GM12875 (cell line): ENCODE results near the gene ZNF783.
"Not testable (repeated sequence)": the region's sequence is repeated elsewhere in the genome, so short reads cannot be mapped to it uniquely, and the experiment has no call there.

Experiments used
- H3K4me3 ChIP-seq: one replicate; pipeline ENCODE4 v1.5.1; 2011; ENCODE audit warnings: low read depth, low read length, control low read depth
- TF ChIP-seq, protein P1 (sequence below): IDR thresholded peaks from 2 replicates; pipeline ENCODE4 v1.5.1; 2011; ENCODE audit warnings: low read depth, mild to moderate bottlenecking, control low read depth, inconsistent platforms, low read length, moderate library complexity, borderline replicate concordance; ENCODE audit not compliant: insufficient read depth

ZNF783 gene

GRCh38 chr7:149254181-149254858 is 7.7 kb upstream of the ZNF783 start:
- TF ChIP-seq, protein P1, sequence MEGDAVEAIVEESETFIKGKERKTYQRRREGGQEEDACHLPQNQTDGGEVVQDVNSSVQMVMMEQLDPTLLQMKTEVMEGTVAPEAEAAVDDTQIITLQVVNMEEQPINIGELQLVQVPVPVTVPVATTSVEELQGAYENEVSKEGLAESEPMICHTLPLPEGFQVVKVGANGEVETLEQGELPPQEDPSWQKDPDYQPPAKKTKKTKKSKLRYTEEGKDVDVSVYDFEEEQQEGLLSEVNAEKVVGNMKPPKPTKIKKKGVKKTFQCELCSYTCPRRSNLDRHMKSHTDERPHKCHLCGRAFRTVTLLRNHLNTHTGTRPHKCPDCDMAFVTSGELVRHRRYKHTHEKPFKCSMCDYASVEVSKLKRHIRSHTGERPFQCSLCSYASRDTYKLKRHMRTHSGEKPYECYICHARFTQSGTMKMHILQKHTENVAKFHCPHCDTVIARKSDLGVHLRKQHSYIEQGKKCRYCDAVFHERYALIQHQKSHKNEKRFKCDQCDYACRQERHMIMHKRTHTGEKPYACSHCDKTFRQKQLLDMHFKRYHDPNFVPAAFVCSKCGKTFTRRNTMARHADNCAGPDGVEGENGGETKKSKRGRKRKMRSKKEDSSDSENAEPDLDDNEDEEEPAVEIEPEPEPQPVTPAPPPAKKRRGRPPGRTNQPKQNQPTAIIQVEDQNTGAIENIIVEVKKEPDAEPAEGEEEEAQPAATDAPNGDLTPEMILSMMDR, result no peak
- no peak overlapping the region for H3K4me3 ChIP-seq

DNA sequence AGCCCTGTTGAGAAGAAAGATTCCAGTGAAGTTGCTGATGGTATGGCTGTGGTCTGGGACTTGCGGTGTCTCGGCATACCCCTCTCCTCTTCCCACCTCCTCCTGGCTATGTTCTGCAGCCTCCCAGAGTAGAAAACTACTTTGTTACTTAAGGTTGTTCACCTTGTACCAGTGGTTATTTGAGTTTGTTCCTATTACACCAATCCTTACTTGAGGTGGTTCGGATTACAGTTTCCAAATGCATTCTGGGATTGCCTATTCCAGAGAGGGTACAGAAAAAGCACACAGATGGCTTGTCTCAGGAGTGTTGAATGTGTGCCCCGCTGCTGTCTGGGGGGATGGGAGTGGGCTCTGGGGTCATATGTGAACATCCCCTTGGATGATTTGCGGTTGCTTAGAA is 6.8 kb upstream of the ZNF783 start:
- TF ChIP-seq, protein P1, result no peak

GRCh38 chr7:149256568-149256967 is 5.4 kb upstream of the ZNF783 start:
- TF ChIP-seq, protein P1, result no peak
- H3K4me3 ChIP-seq, result no peak overlapping the region

More for the DNA sequence above, 6.8 kb upstream of the ZNF783 start:
- no peak overlapping the region for H3K4me3 ChIP-seq

DNA sequence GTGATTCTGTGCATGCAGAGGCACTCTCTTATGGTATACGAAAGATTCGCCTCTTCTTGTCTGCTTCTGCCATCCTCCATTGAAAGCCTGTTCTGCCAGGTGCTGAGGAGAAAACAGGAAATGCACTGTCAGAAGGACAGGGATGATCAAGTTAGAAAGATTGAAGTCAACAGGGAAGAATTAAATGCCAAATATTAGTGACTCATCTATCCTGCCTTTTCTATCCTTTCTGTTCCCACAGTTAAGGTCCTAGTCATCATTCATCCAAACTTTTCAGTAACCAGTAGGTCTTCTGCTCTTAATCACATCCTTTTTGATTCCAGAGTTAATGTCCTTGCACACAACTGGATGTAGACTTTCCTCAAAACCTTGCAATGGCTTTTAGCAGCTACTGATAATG is 4.8 kb upstream of the ZNF783 start:
- TF ChIP-seq, protein P1, result no peak

GRCh38 chr7:149261316-149261828 is 624 bp upstream of the ZNF783 start:
- TF ChIP-seq, protein P1, result no peak
- peak overlapping the region; percentile 63 for H3K4me3 ChIP-seq

More for the DNA sequence above, 4.8 kb upstream of the ZNF783 start:
- no peak overlapping the region for H3K4me3 ChIP-seq

DNA sequence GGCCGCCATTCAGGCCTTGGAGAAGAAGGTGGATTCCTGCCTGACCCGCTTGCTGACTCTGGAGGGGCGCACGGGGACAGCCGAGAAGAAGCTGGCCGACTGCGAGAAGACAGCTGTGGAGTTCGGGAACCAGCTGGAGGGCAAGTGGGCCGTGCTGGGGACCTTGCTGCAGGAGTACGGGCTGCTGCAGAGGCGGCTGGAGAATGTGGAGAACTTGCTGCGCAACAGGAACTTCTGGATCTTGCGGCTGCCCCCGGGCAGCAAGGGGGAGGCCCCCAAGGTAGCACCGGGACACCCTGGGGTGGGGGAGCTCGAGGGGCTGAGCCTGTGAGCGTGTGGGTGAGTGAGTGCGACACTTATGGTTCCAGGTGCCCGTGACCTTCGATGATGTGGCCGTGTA is 4.5 kb downstream of the ZNF783 start:
- TF ChIP-seq, protein P1, result no peak

GRCh38 chr7:149267733-149268132 is 5.7 kb downstream of the ZNF783 start:
- H3K4me3 ChIP-seq, result no peak overlapping the region
- TF ChIP-seq, protein P1, result no peak

More for the DNA sequence above, 4.5 kb downstream of the ZNF783 start:
- H3K4me3 ChIP-seq, result no peak overlapping the region

- H3K4me3 ChIP-seq, result not testable (repeated sequence)
Observed at GRCh38 chr7:149274424-149274823, 12.4 kb downstream of the ZNF783 start.
